SKM-1 (cell line): Measurements from ENCODE around the gene MTFMT.
A peak's percentile ranks its signal among the peaks of the same experiment; 100 is the strongest.
"Not testable (repeated sequence)": the region's sequence is repeated elsewhere in the genome, so short reads cannot be mapped to it uniquely, and the experiment has no call there.

ENCODE experiments used
- DNase-seq: peaks from one replicate; lab custom pipeline; 2025; ENCODE audit not compliant: unreplicated experiment; lab: John Stamatoyannopoulos, UW

The MTFMT gene

DNA sequence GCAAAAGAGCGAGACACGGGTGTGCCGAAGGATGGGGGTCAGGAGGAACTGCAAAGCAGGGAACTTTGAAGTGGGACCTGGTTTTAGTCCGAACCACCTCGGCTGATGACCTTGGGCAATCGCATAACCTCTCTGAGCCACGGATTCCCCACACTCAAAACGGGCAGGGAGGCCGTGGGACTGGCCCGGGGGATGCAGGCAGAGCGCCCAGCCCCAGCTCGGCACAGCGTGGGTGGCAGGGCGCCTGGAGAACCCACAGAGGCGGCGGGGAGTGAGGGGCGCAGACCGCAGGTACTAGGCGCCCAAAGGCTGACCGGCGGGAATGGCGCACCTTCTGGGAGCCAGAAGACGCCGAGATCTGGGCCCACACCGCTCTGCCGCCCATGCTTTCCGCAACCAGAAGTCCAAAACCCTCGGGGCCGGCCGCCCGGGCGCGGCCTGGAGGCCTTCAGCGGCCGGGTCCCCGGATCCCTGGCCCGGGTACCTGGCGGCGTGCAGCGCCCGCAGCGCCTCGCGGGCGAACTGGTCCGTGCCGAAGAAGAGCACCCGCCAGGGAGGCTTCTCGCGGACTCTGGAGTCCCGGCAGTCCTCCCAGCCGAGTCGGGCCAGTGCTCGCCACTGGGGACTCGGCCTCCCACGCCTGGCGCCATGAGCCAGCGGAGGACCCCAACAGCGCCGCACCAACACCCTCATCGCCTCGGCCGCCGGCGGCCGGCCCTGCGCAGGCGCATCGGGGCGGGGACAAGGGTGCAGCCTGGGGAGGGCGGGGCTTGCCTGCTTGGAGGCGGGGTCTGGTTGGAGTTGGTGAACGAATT lies at the start of gene MTFMT:
Gene MTFMT (minus strand): TSS at position 719 of the 815 bp plus-strand sequence. CDS start 26 bp downstream, at position 693.
- DNase-seq: peak; percentile 81

DNA sequence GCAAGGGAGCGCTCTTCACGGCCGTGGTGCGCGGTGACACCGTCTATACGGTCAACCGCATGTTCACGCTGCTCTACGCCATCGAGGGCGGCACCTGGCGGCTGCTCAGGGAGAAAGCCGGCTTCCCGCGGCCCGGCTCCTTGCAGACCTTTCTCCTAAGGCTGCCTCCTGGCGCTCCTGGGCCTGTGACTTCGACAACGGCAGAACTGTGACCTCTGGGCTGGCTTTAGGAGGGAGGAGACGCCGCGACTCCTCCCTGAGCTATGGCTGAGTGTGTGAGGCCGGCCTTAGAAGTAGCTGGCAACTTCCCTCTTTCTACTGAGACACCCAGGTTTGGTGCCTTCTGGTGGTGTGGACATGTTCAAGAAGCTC lies 48.5 kb upstream of the MTFMT start:
- DNase-seq: no peak

DNA sequence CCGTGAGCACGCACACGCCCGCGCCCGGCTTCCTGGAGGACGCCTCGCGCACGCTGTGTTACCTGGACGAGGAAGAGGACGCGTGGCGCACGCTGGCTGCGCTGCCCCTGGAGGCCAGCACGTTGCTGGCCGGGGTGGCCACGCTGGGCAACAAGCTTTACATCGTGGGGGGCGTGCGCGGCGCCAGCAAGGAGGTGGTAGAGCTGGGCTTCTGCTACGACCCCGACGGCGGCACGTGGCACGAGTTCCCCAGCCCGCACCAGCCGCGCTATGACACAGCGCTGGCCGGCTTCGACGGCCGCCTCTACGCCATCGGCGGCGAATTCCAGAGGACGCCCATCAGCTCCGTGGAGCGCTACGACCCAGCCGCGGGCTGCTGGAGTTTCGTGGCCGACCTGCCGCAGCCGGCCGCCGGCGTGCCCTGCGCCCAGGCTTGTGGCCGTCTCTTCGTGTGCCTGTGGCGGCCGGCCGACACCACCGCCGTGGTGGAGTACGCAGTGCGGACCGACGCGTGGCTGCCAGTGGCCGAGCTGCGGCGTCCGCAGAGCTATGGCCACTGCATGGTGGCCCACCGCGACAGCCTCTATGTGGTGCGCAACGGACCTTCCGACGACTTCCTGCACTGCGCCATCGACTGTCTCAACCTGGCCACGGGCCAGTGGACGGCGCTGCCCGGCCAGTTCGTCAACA lies 48.0 kb upstream of the MTFMT start:
- DNase-seq: no peak

DNA sequence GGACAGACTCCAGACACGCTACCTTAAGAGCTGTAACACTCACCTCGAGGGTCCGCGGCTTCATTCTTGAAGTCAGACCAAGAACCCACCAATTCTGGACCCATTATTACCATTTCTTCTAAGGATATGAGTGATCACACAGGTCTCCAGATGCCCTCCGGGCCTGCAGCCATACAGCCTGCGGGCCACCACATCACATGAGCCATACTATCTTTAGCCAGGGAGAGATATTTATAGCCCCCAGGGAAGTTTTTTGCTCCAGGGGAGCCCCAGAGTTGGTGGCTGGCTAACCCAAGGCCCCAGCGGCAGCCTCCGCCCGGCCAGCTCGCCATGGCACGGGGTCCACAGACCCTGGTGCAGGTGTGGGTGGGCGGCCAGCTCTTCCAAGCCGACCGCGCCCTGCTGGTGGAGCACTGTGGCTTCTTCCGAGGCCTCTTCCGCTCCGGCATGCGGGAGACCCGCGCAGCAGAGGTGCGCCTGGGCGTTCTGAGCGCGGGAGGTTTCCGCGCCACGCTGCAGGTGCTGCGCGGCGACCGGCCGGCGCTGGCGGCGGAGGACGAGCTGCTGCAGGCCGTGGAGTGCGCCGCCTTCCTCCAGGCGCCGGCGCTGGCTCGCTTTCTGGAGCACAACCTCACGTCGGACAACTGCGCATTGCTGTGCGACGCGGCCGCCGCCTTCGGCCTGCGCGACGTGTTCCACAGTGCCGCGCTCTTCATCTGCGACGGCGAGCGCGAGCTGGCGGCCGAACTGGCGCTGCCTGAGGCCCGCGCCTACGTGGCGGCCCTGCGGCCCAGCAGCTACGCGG lies 47.2 kb upstream of the MTFMT start, which contains the start of gene KBTBD13:
Gene KBTBD13 (plus strand): TSS at position 261 of the 805 bp plus-strand sequence. CDS start 70 bp downstream, at position 331.
- no peak for DNase-seq

DNA sequence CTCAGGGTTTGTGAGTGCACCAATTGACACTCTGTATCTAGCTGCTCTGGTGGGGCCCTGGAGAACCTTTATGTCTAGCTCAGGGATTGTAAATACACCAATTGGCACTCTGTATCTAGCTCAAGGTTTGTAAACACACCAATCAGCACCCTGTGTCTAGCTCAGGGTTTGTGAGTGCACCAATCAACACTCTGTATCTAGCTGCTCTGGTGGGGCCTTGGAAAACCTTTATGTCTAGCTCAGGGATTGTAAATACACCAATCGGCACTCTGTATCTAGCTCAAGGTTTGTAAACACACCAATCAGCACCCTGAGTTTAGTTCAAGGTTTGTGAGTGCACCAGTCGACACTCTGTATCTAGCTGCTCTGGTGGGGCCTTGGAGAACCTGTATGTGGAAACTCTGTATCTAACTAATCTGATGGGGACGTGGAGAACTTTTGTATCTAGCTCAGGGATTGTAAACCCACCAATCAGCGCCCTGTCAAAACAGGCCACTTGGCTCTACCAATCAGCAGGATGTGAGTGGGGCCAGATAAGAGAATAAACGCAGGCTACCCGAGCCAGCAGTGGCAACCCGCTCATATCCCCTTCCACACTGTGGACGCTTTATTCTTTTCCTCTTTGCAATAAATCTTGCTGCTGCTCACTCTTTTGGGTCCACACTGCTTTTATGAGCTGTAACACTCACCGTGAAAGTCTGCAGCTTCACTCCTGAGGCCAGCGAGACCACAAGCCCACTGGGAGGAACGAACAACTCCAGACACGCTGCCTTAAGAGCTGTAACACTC lies 46.4 kb upstream of the MTFMT start:
- not testable (repeated sequence) for DNase-seq

DNA sequence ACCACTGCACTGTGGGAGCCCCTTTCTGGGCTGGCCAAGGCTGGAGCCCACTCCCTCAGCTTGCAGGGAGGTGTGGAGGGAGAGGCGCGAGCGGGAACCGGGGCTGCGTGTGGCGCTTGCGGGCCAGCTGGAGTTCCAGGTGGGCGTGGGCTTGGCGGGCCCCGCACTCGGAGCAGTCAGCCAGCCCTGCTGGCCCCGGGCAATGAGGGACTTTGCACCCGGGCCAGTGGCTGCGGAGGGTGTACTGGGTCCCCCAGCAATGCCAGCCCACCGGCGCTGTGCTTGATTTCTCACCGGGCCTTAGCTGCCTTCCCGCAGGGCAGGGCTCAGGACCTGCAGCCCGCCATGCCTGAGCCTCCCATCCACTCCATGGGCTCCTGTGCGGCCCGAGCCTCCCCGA lies 45.5 kb upstream of the MTFMT start:
- not testable (repeated sequence) for DNase-seq

DNA sequence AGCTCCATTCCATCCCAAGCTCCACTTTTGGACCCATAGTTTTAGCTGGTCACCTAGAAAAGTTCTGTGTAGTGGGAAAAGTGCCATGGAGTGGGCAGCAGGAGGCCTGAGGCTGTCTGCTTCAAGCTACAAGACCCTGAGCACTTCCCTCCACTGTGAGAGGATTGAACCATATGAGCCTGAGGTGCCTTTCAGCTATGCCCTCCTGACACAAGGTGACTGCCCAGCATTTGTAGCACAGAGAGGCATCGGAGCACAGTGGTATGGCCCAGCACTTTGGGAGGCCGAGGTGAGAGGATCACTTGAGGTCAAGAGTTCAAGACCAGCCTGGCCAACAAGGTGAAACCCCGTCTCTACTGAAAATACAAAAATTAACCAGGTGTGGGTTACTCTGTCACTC lies 43.2 kb upstream of the MTFMT start:
- no peak for DNase-seq

DNA sequence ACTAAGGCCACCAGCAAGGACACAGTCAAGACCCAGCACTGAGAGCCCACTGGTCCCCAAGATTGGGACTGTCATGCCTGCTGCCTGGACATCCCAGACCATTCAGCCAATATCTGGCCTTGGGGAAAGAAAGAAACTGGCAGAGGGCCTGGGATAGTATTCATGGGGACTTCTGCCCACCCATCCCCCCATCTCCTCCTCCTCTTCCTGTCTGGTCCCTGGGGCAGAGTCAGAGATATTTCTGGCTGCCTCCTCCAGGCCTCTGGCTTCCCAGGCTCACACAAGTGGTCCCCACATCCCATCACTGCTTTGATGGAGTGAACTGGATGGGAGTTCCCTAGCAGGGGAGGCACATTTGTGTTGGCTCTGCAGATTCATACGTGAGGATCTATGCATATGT lies 42.6 kb upstream of the MTFMT start:
- no peak for DNase-seq

DNA sequence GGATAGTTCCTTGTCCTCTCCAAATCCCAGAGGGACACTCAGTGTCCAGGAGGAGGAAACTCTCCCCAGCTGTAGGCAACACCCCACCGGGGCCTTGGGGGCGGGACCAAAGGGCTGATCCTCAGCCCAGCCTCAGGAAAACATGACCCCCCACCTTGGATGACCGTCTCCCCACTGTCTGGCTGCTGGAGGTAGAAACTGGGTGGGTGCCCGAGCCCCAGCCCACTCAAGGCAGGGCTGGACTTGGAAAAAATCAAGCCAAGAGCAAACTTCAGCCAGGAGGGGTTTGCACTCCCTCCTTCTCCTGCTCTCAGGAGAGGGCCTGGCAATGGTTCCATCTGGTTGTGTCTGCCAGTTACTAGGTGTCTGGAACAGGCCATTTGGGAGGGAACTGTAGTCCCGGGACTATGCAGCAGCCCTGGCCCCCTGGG lies 42.0 kb upstream of the MTFMT start:
- DNase-seq: no peak

DNA sequence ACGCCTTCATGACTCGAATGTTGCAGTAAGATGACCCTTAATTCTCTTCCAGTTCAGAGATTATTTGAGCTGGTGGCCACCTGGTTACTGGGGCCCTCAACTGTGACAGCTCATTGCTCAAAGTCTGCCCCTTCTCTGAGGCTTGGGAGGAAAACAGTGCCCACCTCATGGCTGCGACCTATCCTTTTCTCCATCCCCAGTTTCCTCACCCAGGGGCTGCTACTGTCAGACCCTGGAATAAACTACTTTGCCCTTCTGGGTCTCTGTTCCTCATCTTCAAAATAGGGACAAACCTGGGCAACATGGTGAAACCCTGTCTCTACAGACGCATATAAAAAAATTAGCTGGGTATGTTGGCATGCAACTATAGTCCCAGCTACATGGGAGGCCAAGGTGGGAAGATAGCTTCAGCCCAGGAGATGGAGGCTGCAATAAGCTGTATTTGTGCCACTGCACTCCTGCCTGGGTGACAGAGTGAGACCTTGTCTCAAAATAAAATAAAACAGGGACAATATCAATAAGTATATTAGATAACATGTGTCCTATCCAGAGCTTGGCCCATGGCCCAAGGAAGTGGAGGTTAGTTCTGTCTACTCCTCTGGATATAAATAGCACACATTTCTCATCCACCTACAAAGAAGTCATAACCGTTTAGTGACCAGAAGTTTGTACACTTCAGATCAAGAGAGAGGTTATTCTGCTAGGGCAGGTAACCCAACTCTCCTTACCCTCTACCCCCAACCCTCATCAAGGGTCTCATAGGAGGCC lies 40.5 kb upstream of the MTFMT start:
- DNase-seq: no peak

DNA sequence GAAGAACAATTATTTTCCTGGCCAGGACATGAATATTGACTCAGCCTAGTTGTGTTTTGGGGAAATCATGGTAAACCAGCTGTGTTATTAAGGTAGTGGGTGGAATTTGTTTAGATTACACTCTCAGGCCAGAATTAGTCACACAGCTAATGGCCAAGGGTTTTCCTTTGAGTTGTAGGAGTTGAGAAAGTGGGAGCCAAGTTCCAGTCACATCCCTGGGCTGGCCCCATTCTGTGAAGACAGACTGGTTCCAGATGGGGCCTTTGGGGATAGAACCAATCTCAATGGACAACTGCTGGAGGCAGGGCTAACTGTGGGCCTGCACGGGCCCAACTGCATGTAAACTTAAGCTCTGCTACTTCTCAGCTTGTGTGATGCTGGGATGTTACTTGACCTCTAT lies 39.7 kb upstream of the MTFMT start:
- no peak for DNase-seq

DNA sequence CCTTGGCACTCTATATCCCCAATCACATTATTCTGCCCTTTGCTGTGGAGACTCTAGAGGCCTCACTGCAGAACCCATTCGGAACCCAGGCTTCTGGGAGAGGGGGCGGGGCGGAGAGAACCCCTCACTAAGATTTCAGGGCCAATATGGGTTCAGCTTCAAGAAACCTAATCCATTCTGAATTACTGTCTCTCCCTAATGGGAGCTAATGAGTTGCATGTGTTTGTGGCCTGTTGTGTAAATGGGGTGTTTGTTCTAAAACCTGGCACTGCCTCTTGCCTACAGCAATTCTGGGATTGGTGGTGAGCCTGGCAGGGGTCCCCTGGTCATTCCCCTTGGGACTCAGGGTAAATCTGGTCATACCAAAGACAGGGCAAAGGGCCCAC lies 39.0 kb upstream of the MTFMT start:
- no peak for DNase-seq

DNA sequence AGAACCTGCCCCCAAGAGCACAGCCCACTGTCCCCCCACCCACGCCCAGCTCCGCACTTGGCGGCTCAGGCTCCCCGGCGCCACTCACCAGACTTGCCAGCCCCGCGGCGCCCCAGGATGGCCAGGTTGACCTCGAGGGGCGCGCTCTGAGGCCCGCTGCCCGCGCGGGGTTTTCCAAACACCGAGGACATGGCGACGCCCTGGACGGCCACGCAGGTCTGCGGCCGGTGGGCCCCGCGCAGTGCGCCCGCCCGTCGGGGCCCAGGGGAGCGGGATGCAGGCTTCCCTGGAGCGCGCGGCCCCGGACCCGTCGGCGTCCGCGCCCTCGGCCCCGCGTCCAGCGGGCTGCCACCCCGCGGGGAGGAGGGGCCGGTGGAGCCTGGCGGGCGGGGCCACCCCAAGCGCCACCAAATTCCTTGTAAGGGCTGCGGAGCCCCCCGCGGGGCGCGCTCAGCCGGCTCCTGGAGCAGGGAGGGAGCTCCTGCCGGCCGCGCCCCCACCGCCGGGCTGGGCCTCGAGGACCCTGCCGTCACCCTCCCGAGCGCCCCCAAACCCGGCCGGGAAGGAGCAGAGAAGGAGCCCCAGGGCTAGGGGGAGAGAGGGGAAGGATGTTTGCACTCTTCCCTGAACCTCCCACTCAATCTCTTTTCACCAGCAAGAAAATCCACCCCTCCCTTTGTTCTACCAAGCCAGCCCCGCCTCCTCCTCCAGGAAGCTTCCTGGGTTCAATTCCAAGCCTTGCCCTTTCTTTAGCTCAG lies 38.4 kb upstream of the MTFMT start, which contains the start of gene RASL12:
Gene RASL12 (minus strand): TSS at position 347 of the 758 bp plus-strand sequence. CDS start 156 bp downstream, at position 191.
- no peak for DNase-seq

DNA sequence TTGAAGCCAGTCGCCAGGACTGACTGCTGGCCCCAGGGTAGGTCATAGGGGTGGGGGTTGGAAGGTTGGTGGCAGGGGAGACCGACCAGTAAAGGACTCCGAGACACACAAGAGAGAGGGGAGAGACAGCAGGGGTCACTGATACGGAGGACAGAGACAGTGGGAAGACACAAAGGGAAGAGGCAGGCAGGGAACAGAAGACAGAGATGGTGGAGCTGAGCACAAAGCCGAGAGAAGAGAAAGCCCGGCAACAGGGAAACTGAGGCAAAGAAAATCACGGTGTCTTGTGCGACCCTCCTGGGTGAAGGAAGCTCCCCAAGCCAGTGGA lies 37.8 kb upstream of the MTFMT start:
- no peak for DNase-seq

DNA sequence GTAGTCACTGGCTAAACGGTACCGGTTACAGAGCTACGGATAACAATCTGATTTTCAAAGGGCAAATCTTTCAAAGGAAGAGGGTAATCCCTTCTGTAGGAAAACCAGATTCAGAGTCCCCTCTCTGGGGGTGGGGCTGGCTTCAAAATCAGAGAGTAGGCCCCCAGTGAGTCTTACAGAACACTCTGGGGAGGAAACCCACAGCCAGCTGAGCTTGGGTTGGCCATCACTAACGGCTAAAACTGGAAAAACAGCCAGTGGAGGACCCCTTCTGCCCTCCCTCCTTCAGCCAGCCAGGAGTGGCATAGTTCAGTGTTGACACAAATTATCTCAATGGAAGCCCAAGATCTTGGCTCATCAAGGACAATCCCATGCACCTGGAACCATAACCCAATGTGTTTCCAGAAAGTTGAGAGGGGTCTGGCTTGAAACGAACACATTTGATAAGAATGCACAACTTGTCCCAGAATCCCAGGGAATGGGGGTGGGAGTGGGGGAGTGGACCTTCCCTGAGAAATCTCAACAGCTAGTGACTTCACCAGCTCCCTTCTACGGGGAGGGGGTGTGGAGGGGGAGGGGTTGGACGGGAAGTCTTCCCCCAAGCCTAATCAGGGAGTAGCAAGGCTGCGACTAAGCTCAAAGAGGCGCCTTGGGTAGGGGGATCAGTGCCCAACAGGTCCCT lies 37.3 kb upstream of the MTFMT start:
- DNase-seq: no peak

DNA sequence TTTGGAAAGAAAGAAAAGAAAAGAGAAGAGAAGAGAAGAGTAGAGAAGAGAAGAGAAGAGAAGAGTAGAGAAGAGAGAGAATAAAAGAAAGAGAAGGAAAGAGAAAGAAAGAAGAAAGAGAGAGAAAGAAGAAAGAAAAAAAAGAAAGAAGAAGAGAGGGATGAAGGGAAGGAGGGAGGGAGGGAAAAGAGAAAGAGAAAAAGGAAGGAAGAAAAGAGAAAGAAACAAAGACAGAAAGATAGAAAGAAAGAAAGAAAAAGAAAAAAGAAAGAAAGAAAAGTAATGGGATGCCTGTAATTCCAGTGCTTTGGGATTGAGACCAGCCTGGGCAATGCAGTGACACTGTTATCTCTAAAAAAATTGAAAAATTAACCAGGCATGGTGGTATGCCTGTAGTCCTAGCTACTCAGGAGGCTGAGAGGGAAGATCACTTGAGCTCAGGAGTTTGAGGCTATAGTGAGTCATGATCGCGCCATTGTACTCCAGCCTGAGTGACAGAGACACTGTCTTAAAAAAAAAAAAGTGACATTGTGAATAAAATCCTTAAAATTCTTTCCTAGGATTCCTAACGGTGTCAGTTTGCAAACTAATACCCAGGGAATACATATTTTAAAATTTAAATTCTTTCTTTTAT lies 36.7 kb upstream of the MTFMT start:
- DNase-seq: no peak

DNA sequence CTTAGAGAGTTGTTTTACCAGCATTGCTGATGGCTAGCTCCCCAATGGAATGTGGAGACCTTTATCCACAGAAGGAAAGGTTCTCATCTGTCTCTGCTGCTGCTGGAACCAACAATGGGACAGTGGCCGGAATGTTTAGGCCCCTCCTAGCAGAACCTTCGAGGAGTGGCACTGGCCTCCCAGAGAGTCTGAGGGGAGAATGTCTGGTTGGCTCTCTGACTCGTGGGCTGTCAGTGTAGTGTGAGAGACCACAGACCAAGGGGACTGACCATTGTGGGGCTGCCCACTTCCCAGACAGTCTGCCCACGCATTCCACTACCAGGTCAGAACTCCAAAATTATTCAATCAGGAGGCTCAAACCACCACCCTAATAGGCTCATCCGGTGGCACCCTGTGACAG lies 33.3 kb upstream of the MTFMT start:
- no peak for DNase-seq

DNA sequence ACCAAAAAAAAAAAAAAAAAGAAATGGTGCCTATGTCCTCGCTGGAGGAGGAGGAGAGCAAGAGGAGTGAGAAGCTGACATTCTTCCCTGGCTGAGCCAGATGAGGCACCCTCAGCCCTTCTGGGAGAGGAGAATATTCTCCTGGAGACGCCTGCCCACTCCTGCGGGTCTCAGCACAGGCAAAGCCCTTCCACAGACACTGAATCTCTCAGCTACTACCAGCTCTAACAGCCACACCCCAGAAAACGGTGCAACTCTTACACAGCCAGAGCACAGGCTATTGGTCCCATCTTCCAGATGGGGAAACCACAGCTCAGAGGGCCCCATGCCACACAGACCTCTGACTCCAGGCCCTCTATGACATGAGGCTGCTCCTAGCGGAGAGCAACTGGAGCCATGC lies 32.6 kb upstream of the MTFMT start:
- no peak for DNase-seq
